ENCODE measurements around the gene OR5K1.

Gene OR5K1

GRCh38 chr3:98518816-98519215 lies 55.8 kb downstream of the OR5K1 start:
- DNase-seq, result no peak

GRCh38 chr3:98519351-98519750 lies 56.4 kb downstream of the OR5K1 start:
- no peak for DNase-seq

- no peak for DNase-seq
Observed at GRCh38 chr3:98521897-98522543, 59.0 kb downstream of the OR5K1 start.

Data from NCI-H1694 treated with DMSO at 0.1 percent for 48 hours (cell line).